HG03354 (cell line): ENCODE measurements around the gene CTCFL.

Experiments
- ATAC-seq: cut with Tn5 transposase; IDR thresholded peaks from one replicate; pipeline ENCODE4 v1.9.1; 2021; ENCODE audit warnings: mild to moderate bottlenecking; ENCODE audit not compliant: unreplicated experiment, poor library complexity, severe bottlenecking

The CTCFL gene

DNA sequence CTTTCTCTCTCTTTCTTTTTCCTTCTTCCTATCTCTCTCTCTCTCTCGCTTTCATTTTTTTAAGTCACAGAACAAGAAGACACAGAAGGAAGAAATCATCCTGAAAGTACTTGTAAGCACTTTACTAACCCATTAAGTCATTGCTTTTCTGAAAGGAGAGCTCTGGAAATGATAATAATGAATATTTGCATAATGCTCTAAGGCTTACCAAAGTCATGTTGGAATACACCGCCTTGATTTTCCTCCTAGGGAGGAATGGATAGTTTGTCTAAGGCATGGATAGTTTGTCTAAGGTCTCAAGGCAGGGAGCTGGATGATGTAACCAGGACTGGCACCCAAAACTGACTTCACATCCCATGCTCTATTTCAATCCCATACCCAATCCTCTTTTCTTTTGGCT lies 12.9 kb upstream of the CTCFL start:
- ATAC-seq: no peak

DNA sequence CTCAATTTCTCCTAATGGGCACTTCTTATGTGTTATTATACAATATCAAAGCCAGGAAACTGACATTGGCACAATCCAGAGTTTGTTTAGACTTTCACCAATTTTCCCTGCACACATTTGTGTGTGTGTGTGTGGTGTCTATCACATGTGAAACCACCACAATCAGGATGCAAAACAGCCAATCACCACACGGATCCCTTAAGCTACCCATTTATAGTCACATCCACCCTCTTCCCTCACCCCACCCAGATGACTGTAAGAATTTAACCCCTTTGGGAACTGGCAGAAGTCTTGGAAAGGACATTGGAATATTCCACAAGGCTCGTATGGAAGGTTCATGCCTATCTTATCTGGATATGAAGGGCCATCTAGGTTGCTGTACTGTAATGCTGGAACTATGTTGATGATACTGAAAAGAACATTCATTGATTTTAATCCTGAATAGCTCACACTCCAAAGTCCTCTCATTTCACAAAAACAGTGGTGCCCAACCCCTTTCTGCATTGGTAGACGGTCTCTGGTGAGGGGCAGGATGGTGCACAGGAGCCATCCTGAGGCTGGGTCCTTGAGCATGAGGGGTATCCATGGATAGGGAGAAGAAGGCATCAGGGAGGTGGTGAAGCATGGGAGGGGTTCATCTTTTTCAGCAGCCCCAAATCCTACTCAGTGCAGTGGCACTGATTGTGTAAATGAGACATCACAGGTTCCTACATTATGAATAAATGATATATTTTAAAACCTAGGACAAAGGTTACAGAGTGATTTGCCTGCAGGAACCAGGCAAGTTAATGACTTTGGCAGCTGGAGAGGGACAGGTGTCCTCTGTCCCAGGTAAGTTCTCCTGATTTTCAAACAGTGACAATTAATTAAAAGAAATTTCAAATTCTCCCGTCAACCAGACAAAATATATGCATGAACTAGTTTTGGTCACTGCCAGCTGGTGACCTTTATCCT lies 12.1 kb upstream of the CTCFL start:
- no peak for ATAC-seq

DNA sequence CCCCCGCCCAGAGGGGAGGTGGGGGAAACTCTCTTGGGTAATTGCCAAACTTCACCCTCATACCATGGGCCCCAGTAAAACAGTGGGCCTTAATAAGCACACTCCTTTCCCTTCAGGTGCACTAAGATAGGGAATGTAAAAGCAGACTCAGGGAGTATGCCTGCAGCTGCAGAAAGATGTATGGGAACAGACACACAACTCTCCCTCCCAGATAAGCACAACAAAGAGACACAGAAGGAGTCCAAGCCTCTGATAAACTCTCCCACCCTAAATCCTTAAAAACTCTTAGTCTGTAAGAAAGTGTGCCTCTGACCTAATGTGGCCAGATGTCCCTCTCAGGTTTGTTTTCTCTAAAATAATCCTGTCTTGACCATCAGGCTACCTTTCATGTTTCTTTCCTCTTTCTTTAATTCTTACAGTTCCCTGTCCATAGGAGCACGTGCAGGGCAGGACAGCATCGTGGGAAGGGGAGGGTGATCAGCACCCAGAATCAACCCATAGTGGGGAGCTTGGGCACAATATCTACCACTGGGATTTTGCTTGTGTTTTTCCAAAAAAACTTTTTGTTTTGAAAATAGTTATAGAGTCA lies 11.3 kb upstream of the CTCFL start:
- no peak for ATAC-seq

DNA sequence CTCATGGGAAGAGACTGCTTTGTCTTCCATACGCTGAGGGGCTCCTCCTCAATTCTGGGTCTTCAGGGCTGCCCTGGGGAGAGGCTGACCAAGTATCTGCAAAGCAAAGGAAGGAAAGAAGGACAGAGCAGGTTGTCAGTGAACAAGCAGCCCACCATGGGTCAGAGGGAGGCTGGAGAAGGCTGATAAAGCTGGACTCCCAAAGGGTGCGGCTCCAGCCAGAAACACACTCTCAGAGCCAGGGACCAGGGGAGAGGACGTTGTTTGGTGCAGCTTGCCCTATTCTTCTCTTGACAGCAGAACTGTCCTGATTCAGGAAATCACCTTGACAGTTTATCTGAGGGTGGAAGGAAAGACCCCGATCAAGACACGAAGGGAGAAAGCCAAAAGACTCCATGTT lies 10.4 kb upstream of the CTCFL start:
- no peak for ATAC-seq

DNA sequence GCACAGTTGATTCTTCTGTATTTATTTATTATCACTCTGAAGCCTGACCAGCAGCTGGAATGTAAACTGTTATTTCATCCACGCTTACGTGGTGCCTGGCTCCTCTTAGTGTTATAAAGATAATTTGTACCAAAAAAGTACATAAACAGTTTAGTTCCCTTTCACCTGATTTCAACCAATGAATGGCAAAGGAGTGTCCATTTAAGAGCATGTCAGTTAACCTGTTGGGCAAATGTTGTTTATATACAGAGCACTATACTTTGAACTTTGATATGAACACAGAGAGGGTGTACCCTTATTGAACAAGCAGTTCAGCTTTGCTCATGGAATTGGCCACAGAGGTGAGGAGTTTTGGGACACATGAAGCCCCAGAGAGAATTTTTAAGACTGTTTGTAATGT lies 7.2 kb upstream of the CTCFL start:
- ATAC-seq: no peak

DNA sequence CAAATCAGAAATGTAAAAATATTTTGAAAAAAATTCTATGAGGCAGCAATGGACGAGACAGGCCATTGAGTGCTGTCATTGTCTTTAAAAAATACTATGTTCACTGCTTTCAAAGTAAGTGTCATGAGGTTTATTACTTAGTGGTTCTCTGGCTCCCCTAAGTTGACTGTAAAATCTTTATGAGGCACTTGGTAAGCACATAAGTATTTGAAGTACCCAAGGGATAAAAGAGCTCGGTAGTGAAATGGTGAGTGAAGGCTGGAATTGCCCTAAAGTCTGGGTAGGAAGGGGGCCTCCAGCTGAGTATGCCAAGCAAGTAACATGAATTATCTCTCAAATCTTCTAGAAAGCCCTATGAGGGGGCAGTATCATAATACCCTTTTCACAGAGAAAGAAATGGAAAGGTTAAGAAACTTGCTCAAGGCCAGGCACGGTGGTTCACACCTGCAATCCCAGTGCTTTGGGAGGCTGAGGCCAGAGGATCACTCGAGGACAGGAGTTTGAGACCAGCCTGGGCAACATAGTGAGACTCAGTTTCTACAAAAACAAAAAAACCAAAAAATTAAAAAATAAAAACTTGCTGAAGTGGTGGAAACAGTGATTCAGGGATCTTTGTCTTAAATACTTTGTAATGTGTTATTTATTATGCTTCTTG lies 5.5 kb upstream of the CTCFL start:
- no peak for ATAC-seq

DNA sequence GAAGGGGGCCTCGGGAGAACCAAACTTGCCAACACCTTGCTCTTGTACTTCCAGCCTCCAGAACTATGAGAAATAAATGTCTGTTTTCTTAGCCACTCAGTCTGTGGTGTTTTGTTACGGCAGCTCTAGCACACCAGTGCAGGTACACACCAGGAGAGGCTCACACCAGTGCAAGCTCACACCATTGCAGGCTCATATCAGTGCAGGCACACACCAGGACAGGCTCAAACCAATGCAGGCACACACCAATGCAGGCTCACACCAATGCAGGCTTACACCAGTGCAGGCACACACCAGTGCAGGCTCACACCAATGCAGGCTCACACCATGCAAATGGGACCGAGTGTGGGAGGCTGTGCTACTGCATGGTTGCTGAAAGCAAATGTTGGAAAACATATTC lies 4.9 kb upstream of the CTCFL start:
- ATAC-seq: no peak

DNA sequence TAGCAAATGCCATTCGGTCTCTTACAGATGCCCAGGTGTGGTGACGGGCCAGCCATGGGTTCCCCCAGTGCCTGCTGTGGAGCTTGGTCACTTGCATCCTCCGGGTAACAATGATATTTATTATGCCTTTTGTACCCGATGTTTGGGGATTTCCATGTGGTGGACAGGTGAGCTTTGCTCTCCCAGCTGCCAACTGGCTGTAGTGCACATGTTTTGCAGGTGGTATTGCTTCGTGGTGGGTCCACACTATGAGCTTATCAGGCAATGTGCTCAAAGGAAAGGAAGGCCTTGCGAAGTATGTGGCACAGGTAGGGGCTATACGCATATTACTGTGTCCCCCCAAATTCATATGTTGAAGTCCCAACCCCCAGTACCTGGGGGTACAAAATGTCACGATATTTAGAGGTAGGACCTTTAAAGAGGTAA lies 4.2 kb upstream of the CTCFL start:
- ATAC-seq: no peak

DNA sequence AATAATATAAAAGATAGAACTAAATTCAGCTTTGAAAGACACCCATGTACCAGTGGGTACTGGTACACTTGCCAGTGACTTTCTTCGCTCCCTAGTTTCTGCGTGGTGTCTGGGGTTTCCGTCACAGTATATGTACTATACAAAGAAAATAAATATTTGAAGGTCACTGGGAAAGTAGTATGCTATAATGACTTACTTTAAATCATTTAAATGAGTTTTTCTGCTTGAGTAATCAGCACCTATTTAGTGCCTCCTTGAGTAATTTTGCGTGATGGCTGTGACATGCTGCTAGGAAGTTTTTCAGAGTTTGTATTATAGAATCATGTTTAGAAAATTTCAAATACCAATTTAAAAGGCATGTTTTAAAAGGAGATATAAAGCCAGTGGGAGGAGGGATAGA lies 3.2 kb upstream of the CTCFL start:
- ATAC-seq: no peak

DNA sequence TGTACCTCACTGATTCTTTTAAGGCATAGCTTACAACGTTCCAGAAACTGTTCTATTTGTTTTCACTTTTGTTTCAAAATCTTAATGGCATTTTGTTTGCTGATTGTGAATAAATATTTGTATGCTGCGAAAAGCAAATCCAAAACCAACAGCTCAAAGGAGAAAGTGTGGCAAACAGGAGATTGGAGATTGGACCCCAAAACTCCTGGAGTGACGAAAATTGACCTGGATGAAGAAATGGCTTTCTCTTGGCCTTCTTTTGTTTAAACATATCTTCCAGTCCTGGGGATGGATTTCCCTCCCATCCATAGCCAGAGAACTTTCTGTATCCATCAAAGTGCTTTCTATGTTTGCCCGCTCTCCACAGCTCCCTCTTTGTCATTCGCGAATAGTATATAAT lies 2.8 kb upstream of the CTCFL start:
- no peak for ATAC-seq

DNA sequence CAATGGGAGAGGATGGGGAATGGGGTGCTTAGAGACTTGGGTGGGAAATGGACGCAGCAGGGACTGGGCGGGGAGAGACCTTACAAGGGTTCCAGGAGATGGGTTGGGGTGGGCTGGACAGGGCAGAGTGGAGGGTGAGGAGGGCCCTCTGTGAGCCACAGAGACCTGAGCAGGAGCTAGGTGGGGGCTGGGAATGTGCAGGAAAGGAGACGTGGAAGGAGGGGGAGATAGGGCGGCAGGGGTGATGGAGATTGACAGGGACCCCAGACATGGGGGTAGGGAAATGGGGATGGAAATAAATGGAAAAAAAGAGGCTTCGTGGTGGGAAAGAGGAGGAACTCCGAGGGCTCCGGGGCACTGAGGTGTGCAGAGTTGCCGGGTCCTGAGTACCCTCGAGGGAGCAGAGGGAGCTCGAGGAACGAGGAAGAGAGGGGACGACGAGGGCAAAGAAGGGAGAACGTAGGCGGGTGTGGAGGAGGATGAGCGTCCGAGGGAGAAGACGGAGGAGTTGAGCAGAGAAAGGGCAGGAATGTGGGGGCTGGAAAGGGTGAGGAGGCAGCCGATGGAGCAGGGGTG lies 2.0 kb upstream of the CTCFL start:
- no peak for ATAC-seq

DNA sequence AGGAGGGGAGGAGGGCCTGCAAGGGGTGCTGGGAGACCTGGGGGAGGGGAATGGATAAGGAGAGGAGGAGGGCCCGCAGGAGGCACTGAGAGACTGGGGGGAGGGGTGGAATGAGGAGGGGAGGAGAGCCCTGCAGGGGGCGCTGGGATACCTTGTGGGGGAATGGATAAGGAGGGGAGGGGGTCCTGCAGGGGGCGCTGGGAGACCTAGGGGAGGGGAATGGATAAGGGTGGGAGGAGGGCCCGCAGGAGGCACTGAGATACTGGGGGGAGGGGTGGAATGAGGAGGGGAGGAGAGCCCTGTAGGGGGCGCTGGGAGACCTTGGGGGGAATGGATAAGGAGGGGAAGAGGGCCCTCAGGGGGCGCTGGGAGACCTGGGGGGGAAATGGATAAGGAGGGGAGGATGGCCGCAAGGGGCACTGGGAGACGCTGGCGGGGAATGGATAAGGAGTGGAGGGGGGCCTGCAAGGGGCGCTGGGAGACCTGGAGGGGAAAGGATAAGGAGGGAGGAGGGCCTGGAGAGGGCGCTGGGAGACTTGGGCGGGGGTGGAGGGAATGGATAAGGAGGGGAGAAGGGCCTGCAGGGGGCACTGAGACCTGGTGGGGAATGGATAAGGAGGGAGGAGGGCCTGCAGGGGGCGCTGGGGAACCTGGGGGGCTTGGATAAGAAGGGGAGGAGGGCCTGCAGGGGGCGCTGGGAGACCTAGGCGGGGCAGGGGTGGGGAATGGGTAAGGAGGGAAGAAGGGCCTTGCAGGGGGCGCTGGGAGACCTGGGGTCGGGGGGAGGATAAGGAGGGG lies 1.3 kb upstream of the CTCFL start:
- no peak for ATAC-seq

DNA sequence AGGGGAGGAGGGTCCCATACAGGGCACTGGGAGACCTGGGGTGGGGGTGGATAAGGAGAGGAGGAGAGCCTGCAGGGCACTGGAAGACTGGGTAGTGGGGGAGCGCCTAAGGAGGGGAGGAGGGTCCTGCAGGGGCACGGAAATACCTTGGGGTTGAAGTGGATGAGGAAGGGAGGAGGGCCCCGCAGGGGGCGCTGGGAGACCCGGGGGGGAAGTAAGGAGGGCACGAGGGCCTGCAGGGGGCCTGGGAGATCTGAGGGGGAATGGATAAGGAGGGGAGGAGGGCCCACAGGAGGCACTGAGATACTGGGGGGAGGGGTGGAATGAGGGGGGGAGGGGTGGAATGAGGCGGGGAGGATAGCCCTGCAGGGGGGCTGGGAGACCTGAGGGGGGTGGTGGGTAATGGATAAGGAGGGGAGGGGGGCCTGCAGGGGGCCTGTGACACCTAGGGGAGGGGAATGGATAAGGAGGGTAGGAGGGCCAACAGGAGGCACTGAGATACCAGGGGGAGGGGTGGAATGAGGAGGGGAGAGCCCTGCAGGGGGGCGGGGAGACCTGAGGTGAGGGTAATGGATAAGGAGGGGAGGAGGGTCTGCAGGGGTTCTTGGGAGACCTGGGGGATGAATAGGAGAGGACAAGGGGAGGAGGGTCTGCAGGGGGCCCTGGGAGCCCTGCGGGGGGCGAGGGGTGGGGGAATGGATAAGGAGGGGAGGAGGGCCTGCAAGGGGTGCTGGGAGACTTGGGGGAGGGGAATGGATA lies 567 bp upstream of the CTCFL start:
- no peak for ATAC-seq

DNA sequence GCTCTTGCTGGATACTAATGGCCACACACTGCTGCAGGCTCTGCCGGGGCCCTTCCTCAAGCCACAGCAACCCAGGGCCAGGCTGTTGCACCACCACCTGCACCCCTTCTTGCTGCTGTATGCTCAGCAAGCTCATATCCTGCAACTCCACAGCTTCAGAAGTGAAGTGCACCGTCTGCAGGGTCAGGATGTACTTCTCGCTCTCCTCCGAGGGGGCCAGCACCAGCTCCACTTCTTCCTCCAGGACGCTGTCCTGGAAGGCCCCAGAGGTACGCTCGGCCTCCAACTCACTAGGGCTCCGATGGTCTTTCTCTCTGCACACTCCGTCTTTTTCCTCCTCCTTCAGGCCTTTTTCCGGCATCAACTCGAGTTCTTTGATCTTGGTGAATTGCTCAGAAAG lies 1.2 kb downstream of the CTCFL start:
- no peak for ATAC-seq

DNA sequence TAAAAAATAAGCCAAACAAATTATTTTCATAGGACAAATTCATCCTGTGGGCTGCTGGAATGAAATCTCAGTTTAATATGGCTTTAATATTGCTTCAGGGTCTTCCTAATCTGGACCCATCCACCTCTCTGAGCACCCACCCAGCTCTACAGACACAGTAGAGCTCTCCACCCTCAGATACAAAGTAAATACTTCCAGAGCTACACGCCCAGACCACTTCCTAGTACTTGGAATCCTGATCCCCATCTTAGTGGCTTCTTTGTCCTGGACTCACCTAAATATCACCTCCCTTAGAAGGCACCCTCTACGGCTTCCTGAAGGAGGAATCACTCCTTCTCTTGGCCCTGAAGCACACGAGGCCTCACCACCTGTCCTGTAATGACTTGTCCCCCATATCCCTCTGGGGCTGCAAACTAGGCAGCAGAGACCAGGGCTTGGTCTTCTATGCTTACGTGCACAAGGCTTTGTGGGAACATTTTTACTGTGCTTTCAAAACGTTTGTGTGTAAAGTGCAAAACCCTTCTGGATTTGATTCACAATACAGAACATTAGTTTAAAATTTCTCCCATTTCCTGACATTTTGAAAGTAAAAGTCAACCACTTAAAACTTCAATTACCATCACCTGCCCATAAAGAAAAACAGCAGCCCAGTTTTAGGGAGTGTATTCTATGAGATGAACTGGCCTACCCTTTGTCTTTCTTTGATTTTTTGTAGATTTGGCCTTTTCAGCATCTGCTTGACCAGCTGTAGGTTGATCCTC lies 2.4 kb downstream of the CTCFL start:
- no peak for ATAC-seq

DNA sequence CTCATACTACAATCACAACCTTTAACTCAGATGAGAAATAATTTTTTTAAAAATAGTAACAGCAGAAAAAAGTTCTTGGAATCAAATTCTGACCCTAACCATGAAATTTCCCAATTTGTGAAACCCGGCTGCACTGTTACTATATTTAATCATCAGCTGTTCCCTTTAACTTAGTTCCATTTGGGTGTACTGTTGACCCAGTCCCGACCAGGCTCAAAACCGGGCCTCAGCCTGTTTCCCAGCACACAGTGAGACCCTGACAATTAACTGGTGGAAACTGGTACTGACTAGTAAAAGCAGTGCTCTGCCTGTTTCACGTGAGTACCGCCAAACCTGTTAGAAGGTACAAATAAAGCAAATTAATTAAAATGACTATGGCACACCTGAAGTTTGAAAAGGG lies 7.0 kb downstream of the CTCFL start:
- ATAC-seq: no peak

DNA sequence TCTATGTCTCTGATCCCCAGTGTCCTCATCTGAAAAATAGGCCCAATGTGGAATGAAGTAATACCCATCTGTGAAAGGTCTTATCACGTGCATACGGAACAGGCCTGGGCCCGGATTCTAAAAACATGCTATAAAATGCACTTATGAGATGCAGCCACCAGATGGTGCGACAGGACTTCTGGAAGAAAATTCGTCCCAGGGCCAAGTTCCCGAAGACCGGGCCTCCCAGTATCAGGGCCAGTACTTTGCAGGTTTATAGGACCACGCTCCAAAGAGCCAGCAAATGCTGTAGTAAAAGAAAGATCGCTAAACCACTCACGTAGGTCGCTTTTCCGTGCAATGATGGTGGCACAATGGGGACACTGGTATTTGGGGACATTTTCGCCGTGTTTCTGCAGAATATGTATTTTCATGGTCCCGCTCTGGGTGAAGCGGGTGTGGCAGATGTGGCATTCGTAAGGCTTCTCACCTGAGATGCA lies 10.6 kb downstream of the CTCFL start:
- ATAC-seq: no peak

DNA sequence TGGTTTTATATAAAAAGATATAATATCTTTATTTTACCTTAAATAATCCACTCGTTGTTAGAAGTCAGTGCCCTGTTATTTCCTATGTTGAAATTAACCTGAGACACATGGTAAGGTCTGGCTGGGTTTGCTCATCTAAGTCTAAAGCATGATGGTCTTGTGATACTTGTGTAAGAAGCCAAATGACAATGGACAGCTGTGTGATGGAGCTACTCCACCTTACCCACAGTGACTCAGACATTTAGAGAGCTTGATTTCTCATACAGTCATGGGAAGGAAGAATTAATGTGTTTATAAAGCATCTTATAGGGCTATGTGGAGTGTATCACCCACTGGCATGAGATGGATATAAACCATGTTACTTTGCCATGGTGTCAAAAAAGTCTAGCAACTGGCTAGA lies 11.7 kb downstream of the CTCFL start:
- no peak for ATAC-seq
